Measurements from ENCODE around the gene MELTF.

MELTF gene

DNA sequence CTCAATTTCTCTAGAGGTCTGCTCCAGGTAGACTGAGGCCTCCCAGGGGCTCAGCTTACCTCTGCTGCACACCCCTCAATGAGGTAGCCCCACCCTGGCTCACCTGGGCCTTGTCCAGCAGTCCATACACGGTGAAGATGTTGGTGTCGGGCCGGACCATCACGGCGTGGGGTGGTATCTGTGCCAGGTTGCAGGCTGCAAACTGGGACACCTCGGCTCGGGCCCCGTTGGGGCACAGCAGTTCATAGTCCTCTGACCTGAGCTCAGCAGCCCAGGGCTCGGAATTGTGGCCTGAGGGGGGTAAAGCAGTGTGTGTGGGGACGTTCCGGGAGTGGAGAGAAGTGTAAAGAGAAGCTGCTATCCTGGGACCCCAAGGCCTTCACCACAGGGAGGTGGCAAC lies 23.2 kb downstream of the MELTF start:
- H3K36me3 ChIP-seq (ENCODE audit: insufficient read depth) = no peaks in the 10 kb centered on the region
- H3K27ac ChIP-seq = no peak overlapping the region
- H3K4me3 ChIP-seq (IDR thresholded peaks at IDR 0.05; ENCODE audit: insufficient read depth, low read depth, low read length) = no peak overlapping the region
- TF ChIP-seq, protein P1, sequence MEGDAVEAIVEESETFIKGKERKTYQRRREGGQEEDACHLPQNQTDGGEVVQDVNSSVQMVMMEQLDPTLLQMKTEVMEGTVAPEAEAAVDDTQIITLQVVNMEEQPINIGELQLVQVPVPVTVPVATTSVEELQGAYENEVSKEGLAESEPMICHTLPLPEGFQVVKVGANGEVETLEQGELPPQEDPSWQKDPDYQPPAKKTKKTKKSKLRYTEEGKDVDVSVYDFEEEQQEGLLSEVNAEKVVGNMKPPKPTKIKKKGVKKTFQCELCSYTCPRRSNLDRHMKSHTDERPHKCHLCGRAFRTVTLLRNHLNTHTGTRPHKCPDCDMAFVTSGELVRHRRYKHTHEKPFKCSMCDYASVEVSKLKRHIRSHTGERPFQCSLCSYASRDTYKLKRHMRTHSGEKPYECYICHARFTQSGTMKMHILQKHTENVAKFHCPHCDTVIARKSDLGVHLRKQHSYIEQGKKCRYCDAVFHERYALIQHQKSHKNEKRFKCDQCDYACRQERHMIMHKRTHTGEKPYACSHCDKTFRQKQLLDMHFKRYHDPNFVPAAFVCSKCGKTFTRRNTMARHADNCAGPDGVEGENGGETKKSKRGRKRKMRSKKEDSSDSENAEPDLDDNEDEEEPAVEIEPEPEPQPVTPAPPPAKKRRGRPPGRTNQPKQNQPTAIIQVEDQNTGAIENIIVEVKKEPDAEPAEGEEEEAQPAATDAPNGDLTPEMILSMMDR (conservative IDR thresholded peaks at IDR 0.05; ENCODE audit: low read depth, low read length) = no peak
- H4K20me1 ChIP-seq (ENCODE audit: insufficient read depth) = no peaks in the 10 kb centered on the region
- no peaks in the 10 kb centered on the region for H3K79me2 ChIP-seq (ENCODE audit: insufficient read depth, low read depth)
- H3K27me3 ChIP-seq (ENCODE audit: insufficient read depth, low read depth) = no peaks in the 10 kb centered on the region
- H2AFZ ChIP-seq (ENCODE audit: low read depth) = no peak overlapping the region
- H3K4me2 ChIP-seq = no peak overlapping the region
- no peak overlapping the region for H3K9ac ChIP-seq
- peaks cover 7% of the 10 kb centered on the region for H3K4me1 ChIP-seq (ENCODE audit: low read depth, poor library complexity, severe bottlenecking)

DNA sequence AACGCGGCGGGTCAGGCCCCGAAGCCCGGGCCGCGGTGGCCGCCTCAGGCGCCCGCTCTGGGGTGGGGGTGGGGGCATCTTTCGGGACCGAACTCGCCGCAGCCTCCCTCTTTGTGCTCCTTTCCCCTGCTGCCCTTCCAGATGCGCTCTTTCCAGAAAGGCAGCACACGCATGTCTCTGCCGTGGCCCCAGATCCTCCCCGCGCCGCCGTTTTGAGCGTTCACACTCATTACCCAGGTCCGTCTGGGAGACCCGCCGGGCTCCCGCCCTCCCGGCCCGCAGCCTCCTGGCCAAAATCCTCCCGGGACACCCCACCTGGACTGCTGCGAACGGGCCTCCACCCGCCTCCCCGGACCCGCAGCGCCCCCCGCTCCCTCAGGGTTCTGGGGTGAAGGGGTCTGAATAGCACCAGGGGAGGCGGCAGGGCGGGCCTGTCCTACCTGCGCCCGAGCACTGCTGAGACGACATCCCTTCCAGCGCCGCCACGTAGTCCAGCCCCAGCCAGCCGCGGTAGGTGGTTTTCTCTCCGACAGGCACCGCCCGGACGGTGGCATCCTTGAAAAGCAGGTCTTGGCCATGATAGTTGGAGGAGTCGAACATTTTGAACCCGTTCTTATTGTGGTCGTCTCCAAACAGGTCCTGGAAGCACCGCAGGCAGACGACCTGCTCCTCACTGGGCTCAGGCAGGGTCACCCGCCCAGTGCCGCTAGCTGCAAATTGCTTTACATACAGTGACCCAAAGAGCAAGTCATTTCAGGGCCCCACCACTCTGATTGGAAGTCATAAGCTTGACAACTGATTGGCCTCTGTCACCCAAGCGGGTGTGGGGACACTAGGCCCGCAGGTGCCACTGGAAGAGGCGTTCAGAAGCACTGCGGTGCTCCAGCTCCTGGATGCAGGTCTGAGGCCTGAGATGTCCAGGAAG lies 25.9 kb downstream of the MELTF start:
- Histone ChIP-seq H3K4me1 (ENCODE audit: low read depth, poor library complexity, severe bottlenecking) (peaks cover 7% of the 10 kb centered on the region), H2AFZ (ENCODE audit: low read depth) (peak overlapping the region; percentile 80; the same call in 1 of the 2 replicates), H3K79me2 (ENCODE audit: insufficient read depth, low read depth) (no peaks in the 10 kb centered on the region), H4K20me1 (ENCODE audit: insufficient read depth) (no peaks in the 10 kb centered on the region), H3K27me3 (ENCODE audit: insufficient read depth, low read depth) (no peaks in the 10 kb centered on the region), H3K27ac (peak overlapping the region; percentile 41; the same call in 1 of the 2 replicates), H3K9ac (peak overlapping the region; percentile 80), H3K36me3 (ENCODE audit: insufficient read depth) (no peaks in the 10 kb centered on the region), H3K4me3 (IDR thresholded peaks at IDR 0.05; ENCODE audit: insufficient read depth, low read depth, low read length) (peak overlapping the region; percentile 92), H3K4me2 (peak overlapping the region; percentile 90)
- TF ChIP-seq, protein P1 (conservative IDR thresholded peaks at IDR 0.05; ENCODE audit: low read depth, low read length) = no peak

DNA sequence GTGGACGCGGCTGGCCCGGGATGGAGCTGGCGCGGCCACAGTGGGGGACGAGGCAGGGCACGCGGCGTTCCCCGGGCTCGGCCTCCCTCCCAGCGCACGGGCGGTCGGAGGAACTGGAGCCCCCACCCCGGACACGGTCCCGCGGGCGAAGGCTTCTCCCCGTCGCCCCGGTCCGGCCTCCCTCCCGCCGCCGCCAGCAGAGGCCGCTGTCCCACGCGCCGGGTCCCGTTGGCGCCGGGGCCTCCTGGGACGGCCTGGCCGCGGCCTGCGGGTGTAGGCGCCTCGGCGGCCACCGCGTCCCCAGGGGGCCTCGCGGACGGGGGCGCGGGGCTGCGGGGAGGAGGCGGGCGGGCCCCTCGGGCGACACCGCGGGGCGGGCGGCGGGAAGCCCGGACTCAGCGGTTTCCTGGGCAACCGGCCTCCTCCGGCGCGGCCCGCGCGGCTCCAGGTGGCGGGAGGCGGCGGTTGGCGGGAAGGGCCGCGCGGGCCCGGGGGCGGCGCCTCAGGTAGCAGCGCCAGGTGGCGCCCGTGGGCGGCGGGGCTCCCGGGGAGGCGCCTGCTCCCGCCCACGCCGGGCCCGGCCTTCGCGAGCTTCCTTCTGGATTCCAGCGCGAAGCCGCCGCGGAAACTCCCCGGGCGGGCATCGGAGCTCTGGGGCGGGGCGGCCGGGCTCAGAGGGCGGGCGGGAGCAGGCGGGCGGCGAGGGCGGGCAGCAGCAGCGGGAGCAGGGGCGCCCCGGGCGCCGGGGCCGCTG lies 26.7 kb downstream of the MELTF start:
- H3K36me3 ChIP-seq (ENCODE audit: insufficient read depth) = no peaks in the 10 kb centered on the region
- TF ChIP-seq, protein P1 (conservative IDR thresholded peaks at IDR 0.05; ENCODE audit: low read depth, low read length) = peak; percentile 59
- H2AFZ ChIP-seq (ENCODE audit: low read depth) = peak overlapping the region; percentile 54
- no peaks in the 10 kb centered on the region for H4K20me1 ChIP-seq (ENCODE audit: insufficient read depth)
- no peaks in the 10 kb centered on the region for H3K27me3 ChIP-seq (ENCODE audit: insufficient read depth, low read depth)
- H3K4me2 ChIP-seq = peak overlapping the region; percentile 43
- H3K4me3 ChIP-seq (IDR thresholded peaks at IDR 0.05; ENCODE audit: insufficient read depth, low read depth, low read length) = no peak overlapping the region
- H3K9ac ChIP-seq = peak overlapping the region; percentile 80; the same call in 1 of the 2 replicates
- peaks cover 7% of the 10 kb centered on the region for H3K4me1 ChIP-seq (ENCODE audit: low read depth, poor library complexity, severe bottlenecking)
- no peaks in the 10 kb centered on the region for H3K79me2 ChIP-seq (ENCODE audit: insufficient read depth, low read depth)
- peak overlapping the region; percentile 16; the same call in 1 of the 2 replicates for H3K27ac ChIP-seq

DNA sequence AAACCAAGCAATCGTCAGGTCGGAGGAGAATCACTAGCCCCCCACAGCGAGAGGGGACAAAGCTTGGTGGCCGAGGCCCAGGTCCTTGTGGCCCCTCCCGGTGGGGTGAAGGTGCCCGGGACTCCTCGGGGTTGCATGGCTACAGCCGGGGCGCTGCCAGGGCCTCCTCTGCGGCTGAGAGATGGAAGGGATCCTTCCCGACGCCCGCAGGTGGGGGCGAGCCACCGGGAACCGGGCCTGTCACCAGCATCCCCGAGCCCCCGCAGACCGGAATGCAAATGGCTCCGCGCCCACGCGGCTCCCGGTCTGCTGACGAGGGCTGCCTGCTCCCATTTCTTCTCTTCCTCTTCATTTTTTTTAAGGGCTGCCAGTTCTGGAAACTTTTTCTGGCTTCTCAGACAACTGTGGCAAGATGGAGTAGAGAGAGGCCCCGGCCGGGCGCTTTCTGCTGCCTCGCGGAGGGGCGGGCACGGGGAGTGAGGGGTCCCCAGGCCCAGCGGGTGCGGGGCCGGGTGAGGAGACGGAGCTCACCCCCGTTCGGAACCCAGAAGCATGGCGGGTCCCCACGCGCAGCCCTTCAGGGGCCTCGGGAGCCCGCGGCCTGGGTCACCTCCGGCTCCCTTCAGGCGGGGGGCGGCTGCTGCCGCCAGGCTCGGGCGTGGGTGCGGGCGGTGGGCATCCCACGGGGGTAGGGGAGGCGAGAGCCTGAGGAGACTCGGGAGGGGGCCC lies 27.5 kb downstream of the MELTF start:
- Histone ChIP-seq H3K9ac (peak overlapping the region; percentile 80; the same call in 1 of the 2 replicates), H2AFZ (ENCODE audit: low read depth) (peak overlapping the region; percentile 54), H3K27me3 (ENCODE audit: insufficient read depth, low read depth) (no peaks in the 10 kb centered on the region), H3K79me2 (ENCODE audit: insufficient read depth, low read depth) (no peaks in the 10 kb centered on the region), H3K27ac (0 out of 2 replicates have a peak overlapping the region, but pooled peaks have one; percentile 16), H3K4me1 (ENCODE audit: low read depth, poor library complexity, severe bottlenecking) (peaks cover 7% of the 10 kb centered on the region), H3K4me3 (IDR thresholded peaks at IDR 0.05; ENCODE audit: insufficient read depth, low read depth, low read length) (no peak overlapping the region), H3K4me2 (peak overlapping the region; percentile 43), H3K36me3 (ENCODE audit: insufficient read depth) (no peaks in the 10 kb centered on the region), H4K20me1 (ENCODE audit: insufficient read depth) (no peaks in the 10 kb centered on the region)
- TF ChIP-seq, protein P1 (conservative IDR thresholded peaks at IDR 0.05; ENCODE audit: low read depth, low read length) = no peak; the same call in 1 of the 2 replicates
